ENCODE results near the gene ZMIZ1.
A peak's percentile ranks its signal among the peaks of the same experiment; 100 is the strongest.

ZMIZ1 gene

GRCh38 chr10:79178614-79179163, 109.9 kb downstream of the ZMIZ1 start:
- DNase-seq = peak in 1 of 2 donors; percentile 96

DNA sequence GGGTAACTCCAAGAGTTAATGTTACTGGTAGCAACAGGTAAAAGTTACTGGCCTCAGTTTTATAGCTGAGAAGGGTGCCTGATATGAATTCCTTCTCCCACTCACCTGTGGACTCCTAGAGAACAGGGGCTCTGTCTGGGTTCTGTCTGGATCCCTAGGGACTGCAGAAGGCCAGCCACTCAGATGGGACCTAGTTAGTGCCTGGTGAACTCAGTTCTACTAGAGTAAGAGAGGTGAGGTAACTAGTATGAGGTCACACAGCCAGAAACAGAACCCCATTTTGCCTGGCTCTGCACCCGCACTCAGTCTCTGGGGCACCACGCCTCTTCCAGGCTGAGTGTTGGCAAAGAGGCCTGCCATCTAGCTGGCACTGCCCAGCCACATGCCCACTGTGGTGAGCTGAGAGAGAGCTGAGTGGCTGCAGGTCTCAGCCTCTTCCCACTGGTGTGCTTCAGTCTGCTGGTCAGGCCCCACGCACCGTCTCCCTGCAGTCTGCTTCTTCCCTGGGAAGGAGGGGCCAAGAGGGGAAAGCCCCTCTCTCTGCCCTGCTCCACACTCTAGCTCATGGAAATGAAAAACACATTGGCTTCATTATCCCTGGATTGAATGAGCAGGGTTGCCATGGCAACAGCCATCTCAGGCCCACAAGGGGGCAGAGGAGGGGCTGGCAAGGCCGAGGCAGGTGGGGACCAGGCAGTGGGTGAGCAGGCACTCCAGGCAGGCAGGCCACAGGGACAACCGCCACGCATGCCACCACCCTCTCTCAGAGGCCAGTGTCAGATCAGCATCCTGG, 110.6 kb downstream of the ZMIZ1 start:
- no peak for DNase-seq

GRCh38 chr10:79179957-79180309, 111.2 kb downstream of the ZMIZ1 start:
- DNase-seq = no peak

- no peak for DNase-seq
Observed at GRCh38 chr10:79180414-79181221, 111.9 kb downstream of the ZMIZ1 start.

- DNase-seq = no peak
Observed at GRCh38 chr10:79181227-79181626, 112.5 kb downstream of the ZMIZ1 start.

DNA sequence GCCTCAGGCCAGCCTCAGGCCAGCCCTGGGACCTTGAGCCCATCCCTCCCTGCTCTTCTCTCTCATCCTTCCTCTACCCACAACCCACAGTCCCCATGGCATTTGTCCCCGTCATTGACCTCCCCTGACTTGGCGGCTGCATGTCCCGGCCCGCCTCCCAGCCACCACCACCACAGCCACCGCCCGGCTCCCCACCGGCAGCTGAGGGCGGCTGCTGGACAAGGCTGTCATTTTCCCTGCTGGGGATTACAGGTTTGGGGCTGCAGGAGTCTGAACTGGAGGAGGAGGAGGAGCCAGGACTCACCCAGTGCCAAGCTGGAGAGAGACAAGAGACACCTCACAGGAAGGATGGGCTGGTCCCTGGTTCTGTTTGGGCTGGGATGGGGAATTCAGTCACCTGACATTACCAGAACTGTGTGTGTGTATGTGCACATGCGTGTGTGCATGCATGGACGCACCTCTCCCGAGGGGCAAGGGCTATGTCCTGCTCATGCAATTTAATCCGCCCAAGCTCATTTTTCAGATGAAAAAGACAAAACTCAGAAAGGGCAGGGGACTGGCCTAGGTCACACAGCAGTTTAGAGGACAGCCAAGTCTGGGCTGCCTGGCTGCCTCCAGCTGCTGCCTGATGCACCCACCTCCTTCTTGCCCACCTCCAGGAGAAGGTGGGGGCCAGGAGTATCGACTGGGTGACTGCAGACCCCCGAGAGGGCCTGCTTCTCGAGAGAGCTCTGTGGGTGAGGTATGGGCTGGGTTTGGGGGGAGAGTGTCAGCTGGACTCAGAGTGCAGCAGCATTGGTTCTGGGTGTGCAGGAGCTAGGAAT, 113.1 kb downstream of the ZMIZ1 start:
- no peak for DNase-seq

GRCh38 chr10:79182781-79183467, 114.2 kb downstream of the ZMIZ1 start:
- no peak for DNase-seq

DNA sequence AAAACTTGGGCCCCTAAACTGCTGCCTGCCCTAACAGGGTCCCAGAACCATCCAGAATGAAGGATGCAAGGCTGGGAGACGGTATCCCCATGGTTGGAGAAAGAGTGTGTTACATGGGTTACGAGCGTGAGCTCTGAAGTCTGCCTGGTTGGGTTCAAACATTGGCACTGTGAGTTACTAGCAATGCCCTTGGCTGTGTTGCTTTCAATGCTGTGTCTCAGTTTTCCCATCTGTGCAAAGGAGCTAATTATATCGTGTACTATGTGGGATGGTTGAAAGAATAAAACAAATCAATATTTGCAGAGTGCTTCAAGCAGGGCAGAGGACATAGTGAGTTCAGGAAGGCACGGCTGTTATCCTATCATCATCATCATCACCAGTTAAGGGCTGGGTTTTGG, 114.7 kb downstream of the ZMIZ1 start:
- DNase-seq = no peak

GRCh38 chr10:79184145-79184625, 115.4 kb downstream of the ZMIZ1 start:
- DNase-seq = no peak

GRCh38 chr10:79184657-79185056, 115.9 kb downstream of the ZMIZ1 start:
- DNase-seq = no peak

DNA sequence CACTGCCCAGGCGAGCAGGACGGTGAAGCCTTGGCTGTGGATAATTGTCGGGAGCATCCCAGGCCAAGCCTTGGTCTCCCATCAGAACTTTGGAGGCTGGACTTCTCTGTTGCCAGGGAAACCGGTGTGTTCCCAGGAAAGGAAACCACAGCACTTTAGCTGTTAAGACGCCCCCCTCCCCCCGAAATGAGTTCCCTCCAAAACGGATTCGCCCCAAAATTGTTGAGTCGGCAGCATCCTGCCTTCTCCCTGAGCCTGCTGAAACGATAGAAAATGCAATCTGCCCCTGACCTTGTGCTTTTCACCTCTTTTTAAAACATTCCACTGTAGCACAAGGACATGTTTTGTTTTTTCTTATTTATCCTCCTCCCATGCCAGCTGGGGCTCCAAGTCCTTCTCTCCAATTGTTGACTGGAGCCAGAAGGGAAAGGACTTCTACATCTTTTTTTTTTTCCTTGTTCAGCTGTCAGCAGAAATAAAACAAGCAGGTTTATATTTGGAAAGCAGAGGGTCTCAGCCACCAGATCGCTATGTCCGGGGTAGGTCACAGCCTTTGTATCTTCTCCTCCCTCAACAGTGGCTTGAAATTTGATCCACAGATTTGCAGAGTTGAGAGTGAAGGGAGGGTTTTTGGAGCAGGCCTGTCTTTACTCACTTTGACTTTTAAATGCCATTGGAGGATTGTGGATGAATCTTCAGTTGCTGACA, 116.5 kb downstream of the ZMIZ1 start:
- no peak for DNase-seq

DNA sequence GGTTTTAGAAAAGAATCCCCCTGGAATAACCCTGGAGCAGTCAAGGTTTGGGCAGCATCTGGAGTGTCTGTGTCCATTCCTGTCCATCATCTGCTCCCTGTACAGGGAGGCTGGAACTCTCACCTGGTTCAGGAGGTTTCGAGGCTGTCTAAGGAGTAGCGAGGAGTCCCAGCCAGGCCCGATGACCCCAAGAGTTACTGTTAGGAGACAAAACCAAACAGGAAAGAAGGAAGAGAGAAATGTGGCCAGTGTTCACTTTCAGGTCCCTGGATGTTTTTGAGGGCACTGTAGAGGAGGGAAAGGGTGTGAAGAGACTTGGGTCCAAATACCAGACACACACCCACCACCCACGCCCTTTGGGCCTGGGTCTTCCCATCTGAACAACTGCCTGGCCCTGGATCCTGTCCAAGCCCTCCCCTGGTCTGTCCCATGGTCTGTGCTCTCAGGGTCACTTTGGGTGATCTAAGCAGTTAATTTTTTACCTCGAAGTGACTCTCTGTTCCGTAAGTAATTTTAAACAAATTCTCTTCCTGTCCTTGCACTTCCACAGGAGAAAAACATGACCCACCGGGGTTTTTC, 117.1 kb downstream of the ZMIZ1 start:
- DNase-seq = no peak

DNA sequence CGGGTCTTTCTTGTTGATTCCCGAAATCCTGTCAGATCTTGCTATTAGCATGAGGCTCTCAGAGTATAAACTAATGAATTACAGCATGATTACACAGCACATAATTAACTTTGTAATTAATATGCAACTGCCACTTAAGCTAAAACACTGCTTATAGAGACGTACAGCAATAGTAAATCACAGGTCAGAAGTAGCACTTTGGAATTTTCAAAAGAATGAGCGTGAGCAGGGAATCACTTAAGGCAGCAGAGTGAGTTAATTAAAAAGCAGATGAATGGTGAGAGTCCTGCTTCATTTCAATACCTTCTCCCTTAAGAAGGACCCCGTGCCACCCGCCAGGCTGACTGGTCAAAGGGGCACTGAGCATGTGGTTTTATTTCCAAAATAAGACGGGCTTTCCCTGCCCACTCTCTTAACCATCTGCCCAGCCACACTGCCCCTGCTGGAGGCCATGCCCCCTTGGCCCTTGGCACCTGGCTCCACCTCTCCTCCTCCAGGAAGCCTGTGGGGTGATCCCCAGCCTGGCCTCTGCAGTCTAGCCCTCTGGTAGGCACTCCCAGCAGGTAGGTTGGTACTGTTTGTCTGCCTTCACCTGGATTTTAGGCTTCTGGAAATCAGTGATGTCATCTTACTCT, 117.8 kb downstream of the ZMIZ1 start:
- no peak for DNase-seq

- DNase-seq = no peak
Observed at GRCh38 chr10:79187121-79187940, 118.6 kb downstream of the ZMIZ1 start.

GRCh38 chr10:79188154-79188965, 119.6 kb downstream of the ZMIZ1 start:
- no peak for DNase-seq

DNA sequence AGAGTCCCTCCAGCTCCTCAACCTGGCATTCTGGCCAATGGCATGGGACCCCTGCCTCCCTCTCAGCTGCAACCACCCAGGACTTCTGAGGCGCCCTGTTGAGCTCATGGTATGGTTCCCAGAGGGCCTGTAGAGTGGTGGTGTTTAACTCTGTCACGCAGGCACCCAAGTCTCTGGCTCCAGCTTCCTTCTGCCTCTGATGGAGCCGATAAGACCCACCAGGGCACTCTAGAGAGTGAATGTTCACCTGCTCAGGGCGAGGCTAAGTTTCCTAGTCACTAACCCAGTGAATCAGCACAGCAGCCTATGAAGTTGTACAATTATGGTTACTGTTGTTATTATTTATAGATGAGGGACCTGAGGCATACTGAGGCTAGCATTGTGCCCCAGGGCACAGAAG, 120.4 kb downstream of the ZMIZ1 start:
- no peak for DNase-seq

GRCh38 chr10:79189853-79190435, 121.2 kb downstream of the ZMIZ1 start:
- no peak for DNase-seq

GRCh38 chr10:79190740-79191261, 122.0 kb downstream of the ZMIZ1 start:
- DNase-seq = no peak

All from bone marrow (tissue), 2 donors.